ENCODE measurements around the gene FLT4. TPM values are rescaled to one million over a fixed set of nuclear protein-coding genes. Genes with fewer than 3 reads are reported as not detected.

Gene FLT4
- total and polyA plus RNA-seq, 9 of the 15 experiments (the other 6 are each of a cell fraction or from before 2014, with no cell fraction given): 0.01 to 0.42 (median 0.14) TPM; not detected in 2

GRCh38 chr5:180644129-180644824, 5.1 kb downstream of the FLT4 start:
- Histone ChIP-seq H3K4me2 (ENCODE audit: insufficient read depth, low read length) (no peak overlapping the region), H3K36me3 (ENCODE audit: control insufficient read depth, insufficient read depth, low read length) (no peaks in the 10 kb centered on the region), H4K20me1 (replicated peaks; ENCODE audit: control insufficient read depth, insufficient read depth, low read length) (peaks cover 17% of the 10 kb centered on the region), H2AFZ (ENCODE audit: low read depth, low read length) (no peak overlapping the region), H3K9me1 (ENCODE audit: control insufficient read depth, insufficient read depth, low read length) (no peaks in the 10 kb centered on the region), H3K27ac (ENCODE audit: extremely low read depth, low read depth, low read length) (no peak overlapping the region), H3K27me3 (ENCODE audit: control insufficient read depth in 2 of 2, insufficient read depth in 2 of 2, low read length in 2 of 2) (peaks cover 63 to 99% of the 10 kb centered on the region in 2 experiments; a peak in 4 of 5 replicates), H3K9ac (ENCODE audit: insufficient read depth in 1 of 2, low read depth in 2 of 2, low read length in 2 of 2) (no peak overlapping the region), H3K4me1 (replicated peaks in 1 of 2; ENCODE audit: control insufficient read depth in 2 of 2, insufficient read depth in 2 of 2, low read length in 2 of 2) (peaks cover 7 to 37% of the 10 kb centered on the region in 2 experiments; a peak in 4 of 5 replicates), H3K79me2 (ENCODE audit: control insufficient read depth, insufficient read depth, low read length) (no peaks in the 10 kb centered on the region), H3K9me3 (replicated peaks; ENCODE audit: control insufficient read depth, insufficient read depth, low read depth, low read length) (no peaks in the 10 kb centered on the region), H3K4me3 (no peak overlapping the region)
- intact Hi-C loops (cut with micrococcal nuclease) (no loop called here), in situ Hi-C loops (cut with MboI) (no loop called here)
- no peak for TF ChIP-seq ZBTB17 (CRISPR knock-in tag; IDR thresholded peaks at IDR 0.05)
- no peak for TF ChIP-seq ZNF79 (CRISPR knock-in tag; IDR thresholded peaks at IDR 0.05; ENCODE audit: low read depth)
- no peak for TF ChIP-seq BRD9 (IDR thresholded peaks at IDR 0.05; ENCODE audit: low read depth, partially characterized antibody)
- no peak for TF ChIP-seq ZNF561 (CRISPR knock-in tag; conservative IDR thresholded peaks at IDR 0.05)
- no peak for TF ChIP-seq ELK3 (CRISPR knock-in tag; IDR thresholded peaks at IDR 0.05)
- TF ChIP-seq, protein P1, sequence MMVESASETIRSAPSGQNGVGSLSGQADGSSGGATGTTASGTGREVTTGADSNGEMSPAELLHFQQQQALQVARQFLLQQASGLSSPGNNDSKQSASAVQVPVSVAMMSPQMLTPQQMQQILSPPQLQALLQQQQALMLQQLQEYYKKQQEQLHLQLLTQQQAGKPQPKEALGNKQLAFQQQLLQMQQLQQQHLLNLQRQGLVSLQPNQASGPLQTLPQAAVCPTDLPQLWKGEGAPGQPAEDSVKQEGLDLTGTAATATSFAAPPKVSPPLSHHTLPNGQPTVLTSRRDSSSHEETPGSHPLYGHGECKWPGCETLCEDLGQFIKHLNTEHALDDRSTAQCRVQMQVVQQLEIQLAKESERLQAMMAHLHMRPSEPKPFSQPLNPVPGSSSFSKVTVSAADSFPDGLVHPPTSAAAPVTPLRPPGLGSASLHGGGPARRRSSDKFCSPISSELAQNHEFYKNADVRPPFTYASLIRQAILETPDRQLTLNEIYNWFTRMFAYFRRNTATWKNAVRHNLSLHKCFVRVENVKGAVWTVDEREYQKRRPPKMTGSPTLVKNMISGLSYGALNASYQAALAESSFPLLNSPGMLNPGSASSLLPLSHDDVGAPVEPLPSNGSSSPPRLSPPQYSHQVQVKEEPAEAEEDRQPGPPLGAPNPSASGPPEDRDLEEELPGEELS (CRISPR knock-in tag; IDR thresholded peaks at IDR 0.05; ENCODE audit: borderline replicate concordance): no peak
- TF ChIP-seq FOXK1 (CRISPR knock-in tag; IDR thresholded peaks at IDR 0.05; ENCODE audit: borderline replicate concordance): no peak
- no peak for TF ChIP-seq MTA1 (IDR thresholded peaks at IDR 0.05; ENCODE audit: borderline replicate concordance)
- TF ChIP-seq E2F6 (IDR thresholded peaks at IDR 0.05; ENCODE audit: borderline replicate concordance in 1 of 2, extremely low read depth in 1 of 2, insufficient read depth in 1 of 2, insufficient read length in 1 of 2, low read depth in 1 of 2, low read length in 1 of 2, poor library complexity in 1 of 2, severe bottlenecking in 1 of 2): no peak
- no peak for TF ChIP-seq ZNF780A (CRISPR knock-in tag; IDR thresholded peaks at IDR 0.05)
- no peak for TF ChIP-seq SMAD4 (CRISPR knock-in tag; conservative IDR thresholded peaks at IDR 0.05)
- no peak for TF ChIP-seq KDM2B (CRISPR knock-in tag; IDR thresholded peaks at IDR 0.05)
- TF ChIP-seq ZNF174 (CRISPR knock-in tag; IDR thresholded peaks at IDR 0.05): no peak
- TF ChIP-seq, protein P2, sequence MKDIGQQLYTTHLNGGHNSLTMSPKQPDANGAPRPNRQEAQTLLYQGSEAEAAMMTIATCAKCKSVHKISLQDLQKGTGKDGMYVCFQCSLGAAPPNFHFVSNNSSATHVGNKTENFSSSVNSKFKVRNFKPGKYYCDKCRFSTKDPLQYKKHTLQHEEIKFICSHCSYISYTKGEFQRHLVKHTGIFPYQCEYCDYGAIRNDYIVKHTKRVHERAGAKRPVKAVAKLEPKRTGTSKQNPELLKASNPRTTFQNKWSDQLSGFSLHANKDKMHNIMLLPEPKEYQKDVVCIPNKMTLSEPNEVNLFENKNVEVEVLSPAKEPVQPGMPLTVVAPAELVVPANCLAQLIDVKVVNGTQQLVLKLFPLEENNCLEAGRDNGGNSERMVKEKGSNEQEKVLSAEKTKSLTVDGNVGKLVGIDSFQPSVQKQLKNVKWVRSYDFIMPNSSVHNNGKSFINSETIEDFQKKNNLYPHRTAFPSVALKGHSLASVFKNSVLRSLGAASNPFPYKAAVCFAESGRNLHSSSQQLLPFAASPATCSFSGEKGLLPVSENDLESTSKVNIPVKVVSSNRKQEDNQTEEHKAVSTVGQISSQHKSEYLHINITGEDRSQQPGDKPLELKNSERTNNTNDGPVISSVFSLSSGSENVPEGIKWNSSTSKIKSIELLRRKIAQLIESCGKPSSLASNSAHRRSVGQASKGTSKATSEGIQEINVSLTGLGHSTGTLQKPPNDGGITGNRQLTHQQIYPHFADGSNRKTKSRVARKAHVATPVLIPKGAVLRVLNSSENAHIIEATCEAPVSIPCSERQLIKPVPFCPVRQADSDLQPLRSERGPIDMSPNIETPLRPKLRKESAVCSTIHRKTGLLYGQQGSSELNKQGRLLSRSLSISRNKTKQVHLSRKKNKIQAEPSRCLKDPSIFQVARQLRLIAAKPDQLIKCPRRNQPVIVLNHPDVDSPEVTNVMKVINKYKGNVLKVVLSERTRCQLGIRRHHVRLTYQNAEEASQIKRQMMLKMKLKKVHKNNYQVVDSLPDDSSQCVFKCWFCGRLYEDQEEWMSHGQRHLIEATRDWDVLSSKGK (CRISPR knock-in tag; IDR thresholded peaks at IDR 0.05): no peak
- no TSS peak for BruUV-seq (replicated peaks)
- DNase-seq (ENCODE audit: extremely low read depth in 1 of 4, low spot score in 3 of 4) (no peak), ATAC-seq (no peak), FAIRE-seq (no peak)
- ChIA-PET POLR2A (no interaction called here), CTCF (ENCODE audit: low intra/inter-chr PET ratio) (no interaction called here)
- 5% methylated on average over 20 of the region's 20 CpGs for WGBS (ENCODE audit: insufficient coverage, low coverage, missing lambda C conversion rate)
